SK-N-SH treated with all-trans-retinoic acid at 6 μM for 48 hours (cell line): ENCODE results near the gene RBM14.

ENCODE experiments used
- BACH2 ChIP-seq: fragments of 250-450 bp; sonication (Bioruptor Pico); IDR thresholded peaks from 2 replicates; pipeline ENCODE4 v1.9.0; 2021; ENCODE audit warnings: mild to moderate bottlenecking, borderline replicate concordance
- CREB5 ChIP-seq: fragments of 250-450 bp; sonication (Bioruptor Pico); IDR thresholded peaks from 2 replicates; pipeline ENCODE4 v1.5.1; 2020; ENCODE audit warnings: low read depth, mild to moderate bottlenecking, moderate library complexity
- PATZ1 ChIP-seq: fragments of 250-450 bp; sonication (Bioruptor Pico); IDR thresholded peaks from 2 replicates; pipeline ENCODE4 v1.8.0; 2020; ENCODE audit warnings: mild to moderate bottlenecking, moderate library complexity, borderline replicate concordance
- PPARA ChIP-seq: fragments of 250-450 bp; sonication (Bioruptor Pico); IDR thresholded peaks from 2 replicates; pipeline ENCODE4 v1.5.0; 2020; ENCODE audit warnings: mild to moderate bottlenecking, borderline replicate concordance
- RARB ChIP-seq: fragments of 250-450 bp; sonication (Bioruptor Pico); IDR thresholded peaks from 2 replicates; pipeline ENCODE4 v1.8.0; 2021; ENCODE audit warnings: mild to moderate bottlenecking, moderate library complexity
- SNAI2 ChIP-seq: fragments of 250-450 bp; sonication (Bioruptor Pico); IDR thresholded peaks from 2 replicates; pipeline ENCODE4 v1.5.0; 2020; ENCODE audit warnings: mild to moderate bottlenecking, moderate library complexity
- ZFP3 ChIP-seq: fragments of 250-450 bp; sonication (Bioruptor Pico); IDR thresholded peaks from 2 replicates; pipeline ENCODE4 v1.5.0; 2020; ENCODE audit warnings: mild to moderate bottlenecking, moderate library complexity
- ZFP30 ChIP-seq: fragments of 450-650 bp; formaldehyde crosslinking; IDR thresholded peaks from 2 replicates; pipeline ENCODE4 v1.5.0; 2022; ENCODE audit warnings: mild to moderate bottlenecking, moderate library complexity

- TF ChIP-seq ZFP30 (CRISPR knock-in tag) (no peak), PPARA (CRISPR knock-in tag) (no peak), PATZ1 (CRISPR knock-in tag) (no peak), SNAI2 (CRISPR knock-in tag) (no peak), CREB5 (no peak), ZFP3 (CRISPR knock-in tag) (no peak), BACH2 (CRISPR knock-in tag) (no peak), RARB (CRISPR knock-in tag) (no peak)
Observed at GRCh38 chr11:66570850-66571180, 45.6 kb upstream of the RBM14 start.
